A673 (cell line): ENCODE results near the gene GMEB1. TPM values are rescaled to one million over a fixed set of nuclear protein-coding genes. Genes with fewer than 3 reads are reported as not detected.
"Not testable (repeated sequence)": the region's sequence is repeated elsewhere in the genome, so short reads cannot be mapped to it uniquely, and the experiment has no call there.

Experiments used
- BruUV-seq: library from RNA; stranded (reverse); fragments of 400-500 nt; replicated peaks from 2 replicates; lab custom pipeline; 2021; lab: Mats Ljungman, UMichigan
- CTCF ChIA-PET: fragments of 300-600 bp; sonication (Branson Sonifier 250); formaldehyde crosslinking; loops from one replicate; lab custom pipeline; 2022; ENCODE audit warnings: antibody characterized with exemption; lab: Charles Lee
- POLR2A ChIA-PET: fragments of 300-600 bp; sonication (Branson Sonifier 250); formaldehyde crosslinking; loops from one replicate; lab custom pipeline; 2022; ENCODE audit warnings: antibody characterized with exemption; ENCODE audit not compliant: low non-redundant PET; lab: Charles Lee
- DNase-seq: peaks from one replicate; pipeline ENCODE4 v3.0.0-alpha.2; 2015; ENCODE audit warnings: low spot score
- H3K27ac ChIP-seq: fragments of 200-600 bp; sonication (generic); 2 replicates; pipeline ENCODE4 v1.5.1; 2016; ENCODE audit warnings: mixed run types, low read depth, mild to moderate bottlenecking, mixed read lengths, antibody characterized with exemption, low read length; ENCODE audit not compliant: poor library complexity, severe bottlenecking
- H3K27me3 ChIP-seq: fragments of 200-600 bp; sonication (generic); replicated peaks from 2 replicates; pipeline ENCODE4 v1.6.1; 2017; ENCODE audit warnings: mixed run types, low read depth, mild to moderate bottlenecking, mixed read lengths, antibody characterized with exemption, low read length; ENCODE audit not compliant: insufficient read depth, poor library complexity
- H3K36me3 ChIP-seq: fragments of 200-600 bp; sonication (generic); 2 replicates; pipeline ENCODE4 v1.6.1; 2016; ENCODE audit warnings: mixed run types, mild to moderate bottlenecking, mixed read lengths, antibody characterized with exemption, low read length; ENCODE audit not compliant: insufficient read depth, poor library complexity, severe bottlenecking
- H3K4me1 ChIP-seq: fragments of 200-600 bp; sonication (generic); 2 replicates; pipeline ENCODE4 v1.6.1; 2017; ENCODE audit warnings: mixed run types, mild to moderate bottlenecking, mixed read lengths, antibody characterized with exemption, low read length; ENCODE audit not compliant: insufficient read depth, poor library complexity, severe bottlenecking
- H3K4me3 ChIP-seq: fragments of 200-600 bp; sonication (generic); 2 replicates; pipeline ENCODE4 v1.5.1; 2016; ENCODE audit warnings: low read depth, mixed run types, mild to moderate bottlenecking, mixed read lengths, low read length; ENCODE audit not compliant: poor library complexity, severe bottlenecking
- H3K9me3 ChIP-seq: fragments of 200-600 bp; sonication (generic); 2 replicates; pipeline ENCODE4 v1.6.1; 2016; ENCODE audit warnings: mixed run types, low read depth, mild to moderate bottlenecking, mixed read lengths, antibody characterized with exemption, low read length; ENCODE audit not compliant: poor library complexity, severe bottlenecking
- CTCF ChIP-seq: fragments of 300-800, 200-600 bp; sonication (generic); conservative IDR thresholded peaks from 2 replicates; pipeline ENCODE4 v1.5.1; 2017; ENCODE audit warnings: low read depth, mild to moderate bottlenecking, antibody characterized with exemption, low read length, moderate library complexity, mixed read lengths
- EZH2 ChIP-seq: fragments of 200-600 bp; sonication (generic); IDR thresholded peaks from 2 replicates; pipeline ENCODE4 v1.6.1; 2017; ENCODE audit warnings: borderline replicate concordance, low read depth, mild to moderate bottlenecking, mixed read lengths, antibody characterized with exemption, low read length; ENCODE audit not compliant: poor library complexity, severe bottlenecking
- intact Hi-C: fragments of 100-400 bp; cut with micrococcal nuclease; formaldehyde crosslinking; loops from one replicate; pipeline ENCODE4 v1.10.0; 2022; ENCODE audit not compliant: unreplicated experiment
- total RNA-seq: library from RNA; stranded (reverse); gene quantifications from 2 replicates; pipeline ENCODE4 v1.2.3, GENCODE V29; 2021

The GMEB1 gene
- total RNA-seq, 1 experiment from 2014 or later: 23.0 TPM

- no peaks in the 10 kb centered on the region for H3K9me3 ChIP-seq
- ChIA-PET CTCF (no interaction called here), POLR2A (no interaction called here)
- no peak overlapping the region for H3K27ac ChIP-seq
- intact Hi-C loops: no loop called here
- no TSS peak for BruUV-seq
- H3K4me3 ChIP-seq: no peak overlapping the region
- no peak for DNase-seq
- H3K36me3 ChIP-seq: no peaks in the 10 kb centered on the region
- no peak for TF ChIP-seq EZH2
- TF ChIP-seq CTCF: no peak
- no peaks in the 10 kb centered on the region for H3K27me3 ChIP-seq
- no peaks in the 10 kb centered on the region for H3K4me1 ChIP-seq
Observed at GRCh38 chr1:28675924-28676257, 7.3 kb downstream of the GMEB1 start.

- CTCF ChIA-PET: no interaction called here
- intact Hi-C loops: no loop called here
- H3K4me1 ChIP-seq: no peaks in the 10 kb centered on the region
- no peak for DNase-seq
- H3K27me3 ChIP-seq: no peaks in the 10 kb centered on the region
- no peak overlapping the region for H3K4me3 ChIP-seq
- POLR2A ChIA-PET: no interaction called here
- H3K27ac ChIP-seq: no peak overlapping the region
- no peaks in the 10 kb centered on the region for H3K9me3 ChIP-seq
- BruUV-seq: no TSS peak
- no peaks in the 10 kb centered on the region for H3K36me3 ChIP-seq
- TF ChIP-seq EZH2 (no peak), CTCF (no peak)
Observed at GRCh38 chr1:28680151-28680550, 11.6 kb downstream of the GMEB1 start.

DNA sequence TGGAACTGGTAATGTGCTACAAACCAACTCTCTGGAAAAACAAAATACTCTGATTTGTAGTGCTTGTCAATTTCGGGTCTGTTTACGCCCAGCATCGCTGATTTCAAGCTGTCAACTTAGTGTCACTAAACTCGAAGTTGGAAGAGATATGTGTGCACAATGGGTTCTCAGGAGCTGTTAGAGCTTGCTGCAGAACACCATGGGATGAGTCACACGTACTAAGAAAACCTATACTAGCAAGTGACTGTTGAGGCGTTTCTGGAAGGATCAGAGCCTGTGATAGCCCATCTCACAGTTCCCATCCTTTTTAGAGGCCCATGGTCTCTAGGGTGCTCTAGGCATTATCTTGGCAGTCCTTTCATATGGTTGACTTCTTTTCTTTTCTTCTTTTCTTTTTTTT is 14.3 kb downstream of the GMEB1 start:
- TF ChIP-seq CTCF (no peak), EZH2 (no peak)
- no peak overlapping the region for H3K4me3 ChIP-seq
- no peaks in the 10 kb centered on the region for H3K9me3 ChIP-seq
- H3K4me1 ChIP-seq: no peaks in the 10 kb centered on the region
- H3K36me3 ChIP-seq: no peaks in the 10 kb centered on the region
- intact Hi-C loops: no loop called here
- no peak for DNase-seq
- no peaks in the 10 kb centered on the region for H3K27me3 ChIP-seq
- CTCF ChIA-PET: no interaction called here
- H3K27ac ChIP-seq: no peak overlapping the region
- no TSS peak for BruUV-seq
- POLR2A ChIA-PET: no interaction called here

DNA sequence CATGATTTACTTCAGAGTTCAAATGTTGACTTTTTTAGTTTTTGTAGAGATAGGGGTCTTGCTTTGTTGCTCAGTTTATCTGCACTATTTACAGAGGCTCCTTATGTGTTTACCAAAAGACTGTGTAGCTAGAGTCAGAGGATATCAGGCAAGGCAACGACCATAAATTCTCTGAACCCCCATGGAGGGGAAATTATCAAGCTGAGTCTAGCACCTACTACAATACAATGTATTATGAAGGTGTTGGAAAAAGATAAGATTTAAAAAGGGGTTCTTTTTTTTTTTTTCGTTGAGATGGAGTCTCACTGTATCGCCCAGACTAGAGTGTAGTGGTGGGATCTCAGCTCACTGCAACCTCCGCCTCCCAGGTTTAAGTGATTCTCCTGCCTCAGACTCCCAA is 16.4 kb downstream of the GMEB1 start:
- intact Hi-C loops: no loop called here
- no peak for DNase-seq
- no TSS peak for BruUV-seq
- no peak overlapping the region for H3K4me3 ChIP-seq
- H3K27ac ChIP-seq: no peak overlapping the region
- no peaks in the 10 kb centered on the region for H3K4me1 ChIP-seq
- no peaks in the 10 kb centered on the region for H3K36me3 ChIP-seq
- POLR2A ChIA-PET: no interaction called here
- no peaks in the 10 kb centered on the region for H3K27me3 ChIP-seq
- no peak for TF ChIP-seq EZH2
- TF ChIP-seq CTCF: no peak
- H3K9me3 ChIP-seq: no peaks in the 10 kb centered on the region
- CTCF ChIA-PET: no interaction called here

- POLR2A ChIA-PET: interaction anchor here (0.6 kb wide), 1 partner anchor 111 kb away, joined by 3 read pairs; no protein-coding TSS in a partner anchor
- CTCF ChIA-PET, H3K4me1 ChIP-seq, H3K4me3 ChIP-seq, H3K27me3 ChIP-seq, H3K27ac ChIP-seq, H3K9me3 ChIP-seq, DNase-seq, intact Hi-C loops, BruUV-seq: not testable (repeated sequence)
- H3K36me3 ChIP-seq: peaks cover 20% of the 10 kb centered on the region
Observed at GRCh38 chr1:28691627-28692026, 23.0 kb downstream of the GMEB1 start.
